ENCODE measurements around the gene SETD9.

SETD9 gene

GRCh38 chr5:56909294-56910209 lies at the start of gene SETD9:
SETD9 (plus strand) TSS chr5:56909596; CDS start chr5:56909646, 50 bp downstream.
- in situ Hi-C loops (cut with MboI; ENCODE audit: low sequenced_read_pairs, unreplicated experiment), result no loop called here
- no peak for TF ChIP-seq CTCF (IDR thresholded peaks at IDR 0.05; ENCODE audit: borderline replicate concordance, control extremely low read depth, extremely low read depth, insufficient read depth, missing control alignments)
- DNase-seq (ENCODE audit: low spot score), result peak; percentile 98

- in situ Hi-C loops (cut with MboI; ENCODE audit: low sequenced_read_pairs, unreplicated experiment), result no loop called here
- no peak for DNase-seq (ENCODE audit: low spot score)
- no peak for TF ChIP-seq CTCF (IDR thresholded peaks at IDR 0.05; ENCODE audit: borderline replicate concordance, control extremely low read depth, extremely low read depth, insufficient read depth, missing control alignments)
These were observed 47.4 kb upstream of the SETD9 start for GRCh38 chr5:56861893-56862485.

- no peak for DNase-seq (ENCODE audit: low spot score)
- in situ Hi-C loops (cut with MboI; ENCODE audit: low sequenced_read_pairs, unreplicated experiment), result no loop called here
- TF ChIP-seq CTCF (IDR thresholded peaks at IDR 0.05; ENCODE audit: borderline replicate concordance, control extremely low read depth, extremely low read depth, insufficient read depth, missing control alignments), result no peak
These were observed 46.5 kb upstream of the SETD9 start for GRCh38 chr5:56862909-56863308.

- no peak for DNase-seq (ENCODE audit: low spot score)
- in situ Hi-C loops (cut with MboI; ENCODE audit: low sequenced_read_pairs, unreplicated experiment), result no loop called here
- TF ChIP-seq CTCF (IDR thresholded peaks at IDR 0.05; ENCODE audit: borderline replicate concordance, control extremely low read depth, extremely low read depth, insufficient read depth, missing control alignments), result no peak
These were observed 37.6 kb upstream of the SETD9 start for GRCh38 chr5:56871777-56872176.

GRCh38 chr5:56873056-56873455 lies 36.3 kb upstream of the SETD9 start:
- no peak for TF ChIP-seq CTCF (IDR thresholded peaks at IDR 0.05; ENCODE audit: borderline replicate concordance, control extremely low read depth, extremely low read depth, insufficient read depth, missing control alignments)
- no peak for DNase-seq (ENCODE audit: low spot score)
- in situ Hi-C loops (cut with MboI; ENCODE audit: low sequenced_read_pairs, unreplicated experiment), result no loop called here

GRCh38 chr5:56876327-56876726 lies 33.1 kb upstream of the SETD9 start:
- in situ Hi-C loops (cut with MboI; ENCODE audit: low sequenced_read_pairs, unreplicated experiment), result no loop called here
- no peak for DNase-seq (ENCODE audit: low spot score)
- no peak for TF ChIP-seq CTCF (IDR thresholded peaks at IDR 0.05; ENCODE audit: borderline replicate concordance, control extremely low read depth, extremely low read depth, insufficient read depth, missing control alignments)

Data from GM13976 (cell line).